Dedifferentiated amniotic fluid mesenchymal stem cell (primary cell): ENCODE results near the gene EPHB6.

Source experiments
- DNase-seq: peaks from one replicate; pipeline ENCODE4 v3.0.0-alpha.2; 2016; ENCODE audit errors: extremely low spot score

Gene EPHB6

GRCh38 chr7:142866361-142867096, 11.7 kb downstream of the EPHB6 start:
- DNase-seq = no peak

GRCh38 chr7:142867097-142867378, 12.2 kb downstream of the EPHB6 start:
- DNase-seq = no peak

- DNase-seq = no peak
Measured at GRCh38 chr7:142867398-142868187, 12.7 kb downstream of the EPHB6 start.

GRCh38 chr7:142868188-142868985, 13.5 kb downstream of the EPHB6 start:
- DNase-seq = no peak

GRCh38 chr7:142868986-142869415, 14.1 kb downstream of the EPHB6 start:
- DNase-seq = no peak

- no peak for DNase-seq
Measured at GRCh38 chr7:142869434-142869833, 14.6 kb downstream of the EPHB6 start.

- DNase-seq = no peak
Measured at GRCh38 chr7:142870147-142870559, 15.3 kb downstream of the EPHB6 start.

- DNase-seq = no peak
Measured at GRCh38 chr7:142870566-142871259, 15.8 kb downstream of the EPHB6 start.

- no peak for DNase-seq
Measured at GRCh38 chr7:142871260-142872105, 16.6 kb downstream of the EPHB6 start.

GRCh38 chr7:142872106-142872675, 17.3 kb downstream of the EPHB6 start:
- no peak for DNase-seq

- DNase-seq = no peak
Measured at GRCh38 chr7:142873281-142873784, 18.5 kb downstream of the EPHB6 start.

GRCh38 chr7:142873871-142874270, 19.0 kb downstream of the EPHB6 start:
- DNase-seq = no peak

GRCh38 chr7:142874409-142874808, 19.5 kb downstream of the EPHB6 start:
- no peak for DNase-seq

GRCh38 chr7:142874837-142875236, 20.0 kb downstream of the EPHB6 start:
- no peak for DNase-seq

- no peak for DNase-seq
Measured at GRCh38 chr7:142875456-142875855, 20.6 kb downstream of the EPHB6 start.

- no peak for DNase-seq
Measured at GRCh38 chr7:142876236-142876960, 21.5 kb downstream of the EPHB6 start.

- no peak for DNase-seq
Measured at GRCh38 chr7:142876991-142877910, 22.4 kb downstream of the EPHB6 start.

- no peak for DNase-seq
Measured at GRCh38 chr7:142878315-142878714, 23.4 kb downstream of the EPHB6 start.

- DNase-seq = no peak
Measured at GRCh38 chr7:142879060-142879459, 24.2 kb downstream of the EPHB6 start.
